Measurements from ENCODE around the gene SLC39A11.

SLC39A11 gene

GRCh38 chr17:72928454-72929136 is 163.9 kb downstream of the SLC39A11 start:
- no peak for DNase-seq (ENCODE audit: low read depth in 1 of 2, low spot score in 1 of 2)
- in situ Hi-C loops (cut with HindIII; ENCODE audit: low pct_unique_long_range_greater_than_20kb, low sequenced_read_pairs): no loop called here
- no peak for TF ChIP-seq JUND (IDR thresholded peaks at IDR 0.05; ENCODE audit: low read depth)

GRCh38 chr17:72927760-72928159 is 164.7 kb downstream of the SLC39A11 start:
- DNase-seq (ENCODE audit: low read depth in 1 of 2, low spot score in 1 of 2): no peak
- TF ChIP-seq JUND (IDR thresholded peaks at IDR 0.05; ENCODE audit: low read depth): no peak
- in situ Hi-C loops (cut with HindIII; ENCODE audit: low pct_unique_long_range_greater_than_20kb, low sequenced_read_pairs): no loop called here

- in situ Hi-C loops (cut with HindIII; ENCODE audit: low pct_unique_long_range_greater_than_20kb, low sequenced_read_pairs): no loop called here
- TF ChIP-seq JUND (IDR thresholded peaks at IDR 0.05; ENCODE audit: low read depth): no peak
- DNase-seq (ENCODE audit: low read depth in 1 of 2, low spot score in 1 of 2): no peak
These were observed 165.3 kb downstream of the SLC39A11 start for GRCh38 chr17:72927146-72927545.

- in situ Hi-C loops (cut with HindIII; ENCODE audit: low pct_unique_long_range_greater_than_20kb, low sequenced_read_pairs): no loop called here
- DNase-seq (ENCODE audit: low read depth in 1 of 2, low spot score in 1 of 2): no peak
- no peak for TF ChIP-seq JUND (IDR thresholded peaks at IDR 0.05; ENCODE audit: low read depth)
These were observed 166.3 kb downstream of the SLC39A11 start for GRCh38 chr17:72926171-72926570.

- no peak for DNase-seq (ENCODE audit: low read depth in 1 of 2, low spot score in 1 of 2)
- no peak for TF ChIP-seq JUND (IDR thresholded peaks at IDR 0.05; ENCODE audit: low read depth)
- in situ Hi-C loops (cut with HindIII; ENCODE audit: low pct_unique_long_range_greater_than_20kb, low sequenced_read_pairs): no loop called here
These were observed 168.3 kb downstream of the SLC39A11 start for GRCh38 chr17:72924196-72924595.

GRCh38 chr17:72922219-72922618 is 170.3 kb downstream of the SLC39A11 start:
- no peak for DNase-seq (ENCODE audit: low read depth in 1 of 2, low spot score in 1 of 2)
- in situ Hi-C loops (cut with HindIII; ENCODE audit: low pct_unique_long_range_greater_than_20kb, low sequenced_read_pairs): no loop called here
- no peak for TF ChIP-seq JUND (IDR thresholded peaks at IDR 0.05; ENCODE audit: low read depth)

- TF ChIP-seq JUND (IDR thresholded peaks at IDR 0.05; ENCODE audit: low read depth): no peak
- in situ Hi-C loops (cut with HindIII; ENCODE audit: low pct_unique_long_range_greater_than_20kb, low sequenced_read_pairs): no loop called here
- no peak for DNase-seq (ENCODE audit: low read depth in 1 of 2, low spot score in 1 of 2)
These were observed 171.0 kb downstream of the SLC39A11 start for GRCh38 chr17:72921347-72922054.

- no peak for DNase-seq (ENCODE audit: low read depth in 1 of 2, low spot score in 1 of 2)
- in situ Hi-C loops (cut with HindIII; ENCODE audit: low pct_unique_long_range_greater_than_20kb, low sequenced_read_pairs): no loop called here
- TF ChIP-seq JUND (IDR thresholded peaks at IDR 0.05; ENCODE audit: low read depth): no peak
These were observed 172.0 kb downstream of the SLC39A11 start for GRCh38 chr17:72920513-72920912.

- DNase-seq (ENCODE audit: low read depth in 1 of 2, low spot score in 1 of 2): no peak
- in situ Hi-C loops (cut with HindIII; ENCODE audit: low pct_unique_long_range_greater_than_20kb, low sequenced_read_pairs): no loop called here
- TF ChIP-seq JUND (IDR thresholded peaks at IDR 0.05; ENCODE audit: low read depth): no peak
These were observed 175.5 kb downstream of the SLC39A11 start for GRCh38 chr17:72916991-72917390.

GRCh38 chr17:72915625-72916081 is 176.8 kb downstream of the SLC39A11 start:
- in situ Hi-C loops (cut with HindIII; ENCODE audit: low pct_unique_long_range_greater_than_20kb, low sequenced_read_pairs): no loop called here
- TF ChIP-seq JUND (IDR thresholded peaks at IDR 0.05; ENCODE audit: low read depth): no peak
- DNase-seq (ENCODE audit: low read depth in 1 of 2, low spot score in 1 of 2): no peak

GRCh38 chr17:72913142-72913682 is 179.3 kb downstream of the SLC39A11 start:
- DNase-seq (ENCODE audit: low read depth in 1 of 2, low spot score in 1 of 2): no peak
- no peak for TF ChIP-seq JUND (IDR thresholded peaks at IDR 0.05; ENCODE audit: low read depth)
- in situ Hi-C loops (cut with HindIII; ENCODE audit: low pct_unique_long_range_greater_than_20kb, low sequenced_read_pairs): no loop called here

- no peak for DNase-seq (ENCODE audit: low read depth in 1 of 2, low spot score in 1 of 2)
- no peak for TF ChIP-seq JUND (IDR thresholded peaks at IDR 0.05; ENCODE audit: low read depth)
- in situ Hi-C loops (cut with HindIII; ENCODE audit: low pct_unique_long_range_greater_than_20kb, low sequenced_read_pairs): no loop called here
These were observed 186.2 kb downstream of the SLC39A11 start for GRCh38 chr17:72906306-72906705.

GRCh38 chr17:72903522-72903921 is 189.0 kb downstream of the SLC39A11 start:
- in situ Hi-C loops (cut with HindIII; ENCODE audit: low pct_unique_long_range_greater_than_20kb, low sequenced_read_pairs): no loop called here
- no peak for DNase-seq (ENCODE audit: low read depth in 1 of 2, low spot score in 1 of 2)
- no peak for TF ChIP-seq JUND (IDR thresholded peaks at IDR 0.05; ENCODE audit: low read depth)

Data from T47D (cell line).